ENCODE measurements around the gene EPHX1. TPM values are rescaled to one million over a fixed set of nuclear protein-coding genes. Genes with fewer than 3 reads are reported as not detected.

Gene EPHX1
- total RNA-seq, 4 donors from 2014 or later, result 28.9 to 109 (median 59.9) TPM

DNA sequence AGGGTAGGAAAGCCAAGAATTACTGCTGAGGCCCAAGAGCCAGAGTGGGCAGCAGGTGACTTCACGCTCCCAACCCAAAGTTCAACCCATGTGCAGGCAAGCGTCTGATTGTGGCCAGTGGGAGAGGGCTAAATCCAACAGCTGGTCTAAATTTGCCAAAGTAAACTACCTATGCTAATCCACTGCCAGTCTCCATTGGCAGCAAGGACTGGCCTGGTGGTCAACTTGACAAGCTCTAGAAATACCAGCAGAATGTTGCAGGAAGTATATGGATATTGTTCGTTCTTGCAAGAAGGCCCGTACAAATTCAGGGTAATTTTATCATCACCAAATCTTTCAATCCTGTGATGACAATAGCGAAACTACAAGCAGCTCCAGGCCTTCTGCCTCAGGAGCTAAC is 70.7 kb downstream of the EPHX1 start:
- Histone ChIP-seq H3K27ac (peak overlapping the region; percentile 91 to 96 (median 95)), H3K36me3 (no peaks in the 10 kb centered on the region), H3K4me3 (peak overlapping the region; percentile 90 to 99 (median 92)), H3K27me3 (no peaks in the 10 kb centered on the region), H3K4me1 (peaks cover 4 to 55% (median 26%) of the 10 kb centered on the region in 4 donors), H3K9me3 (no peaks in the 10 kb centered on the region)
- TF ChIP-seq, protein P1, sequence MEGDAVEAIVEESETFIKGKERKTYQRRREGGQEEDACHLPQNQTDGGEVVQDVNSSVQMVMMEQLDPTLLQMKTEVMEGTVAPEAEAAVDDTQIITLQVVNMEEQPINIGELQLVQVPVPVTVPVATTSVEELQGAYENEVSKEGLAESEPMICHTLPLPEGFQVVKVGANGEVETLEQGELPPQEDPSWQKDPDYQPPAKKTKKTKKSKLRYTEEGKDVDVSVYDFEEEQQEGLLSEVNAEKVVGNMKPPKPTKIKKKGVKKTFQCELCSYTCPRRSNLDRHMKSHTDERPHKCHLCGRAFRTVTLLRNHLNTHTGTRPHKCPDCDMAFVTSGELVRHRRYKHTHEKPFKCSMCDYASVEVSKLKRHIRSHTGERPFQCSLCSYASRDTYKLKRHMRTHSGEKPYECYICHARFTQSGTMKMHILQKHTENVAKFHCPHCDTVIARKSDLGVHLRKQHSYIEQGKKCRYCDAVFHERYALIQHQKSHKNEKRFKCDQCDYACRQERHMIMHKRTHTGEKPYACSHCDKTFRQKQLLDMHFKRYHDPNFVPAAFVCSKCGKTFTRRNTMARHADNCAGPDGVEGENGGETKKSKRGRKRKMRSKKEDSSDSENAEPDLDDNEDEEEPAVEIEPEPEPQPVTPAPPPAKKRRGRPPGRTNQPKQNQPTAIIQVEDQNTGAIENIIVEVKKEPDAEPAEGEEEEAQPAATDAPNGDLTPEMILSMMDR (IDR thresholded peaks at IDR 0.05), result no peak
- TF ChIP-seq POLR2A (IDR thresholded peaks at IDR 0.05), result no peak
- DNase-seq, result no peak

DNA sequence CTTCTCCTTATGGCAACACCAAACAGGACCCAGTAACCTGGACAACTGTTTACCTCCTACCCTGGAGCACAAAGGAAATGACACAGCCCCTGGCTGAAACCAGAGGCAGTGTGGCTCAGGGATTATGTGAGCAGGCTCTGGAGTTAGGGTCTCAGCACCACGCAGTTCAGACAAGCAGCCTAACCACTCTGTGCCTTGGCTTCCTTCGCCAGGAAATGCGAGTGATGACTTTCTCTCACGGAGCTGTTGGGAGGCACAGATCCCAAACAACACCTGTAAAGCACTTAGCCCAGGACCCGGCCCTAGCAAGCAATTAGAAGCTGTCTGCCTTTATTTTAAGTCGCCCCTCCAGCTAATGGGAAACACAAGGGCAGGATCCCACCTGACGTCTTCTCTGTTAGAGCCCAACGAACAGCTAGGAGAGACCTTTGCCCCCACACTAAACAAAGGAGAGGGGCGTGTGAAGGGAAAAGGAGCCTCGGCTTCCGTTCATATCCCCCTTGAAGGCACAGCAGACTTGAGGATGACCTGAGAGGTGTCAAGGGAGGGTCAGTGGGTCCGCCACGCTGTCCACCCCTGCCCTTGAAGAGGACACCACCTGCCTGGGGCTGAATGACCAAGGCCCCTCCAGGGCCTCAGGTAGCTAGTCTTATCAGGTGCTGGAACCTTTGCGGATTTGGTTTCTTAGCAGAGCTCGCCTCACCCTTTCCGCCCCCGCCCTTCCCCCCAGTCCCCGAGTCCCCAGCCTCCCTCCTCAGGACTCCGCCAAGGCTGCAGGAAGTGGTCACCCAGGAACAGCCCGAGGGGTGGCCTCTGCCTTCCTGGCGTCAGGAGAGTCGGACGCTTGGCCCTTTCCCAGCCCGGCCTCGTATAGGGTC is 71.4 kb downstream of the EPHX1 start:
- peak overlapping the region; percentile 90 to 99 (median 92) for H3K4me3 ChIP-seq
- H3K27ac ChIP-seq, result peak overlapping the region; percentile 91 to 96 (median 95)
- H3K4me1 ChIP-seq, result peaks cover 4 to 50% (median 26%) of the 10 kb centered on the region in 4 donors
- no peaks in the 10 kb centered on the region for H3K9me3 ChIP-seq
- H3K27me3 ChIP-seq, result no peaks in the 10 kb centered on the region
- peak; percentile 74 to 83 (median 77) for DNase-seq
- TF ChIP-seq, protein P1 (IDR thresholded peaks at IDR 0.05), result no peak
- no peak for TF ChIP-seq POLR2A (IDR thresholded peaks at IDR 0.05)
- no peaks in the 10 kb centered on the region for H3K36me3 ChIP-seq

- DNase-seq, result peak; percentile 89 to 96 (median 93)
- Histone ChIP-seq H3K4me1 (peaks cover 4 to 43% (median 26%) of the 10 kb centered on the region in 4 donors), H3K36me3 (no peaks in the 10 kb centered on the region), H3K9me3 (no peaks in the 10 kb centered on the region), H3K27me3 (no peaks in the 10 kb centered on the region), H3K4me3 (peak within 1 kb of the TSS; percentile 90 to 99 (median 92)), H3K27ac (peak within 1 kb of the TSS; percentile 91 to 96 (median 95))
- peak; percentile 54 to 68 for TF ChIP-seq POLR2A (IDR thresholded peaks at IDR 0.05)
- TF ChIP-seq, protein P1 (IDR thresholded peaks at IDR 0.05), result peak in 5 of 6 experiments; percentile 25 to 53 (median 37)
These were observed 72.2 kb downstream of the EPHX1 start, which contains the start of gene TMEM63A for GRCh38 chr1:225881959-225882693. TMEM63A (minus strand) TSS chr1:225882380; CDS start chr1:225877580, 4,800 bp downstream.

DNA sequence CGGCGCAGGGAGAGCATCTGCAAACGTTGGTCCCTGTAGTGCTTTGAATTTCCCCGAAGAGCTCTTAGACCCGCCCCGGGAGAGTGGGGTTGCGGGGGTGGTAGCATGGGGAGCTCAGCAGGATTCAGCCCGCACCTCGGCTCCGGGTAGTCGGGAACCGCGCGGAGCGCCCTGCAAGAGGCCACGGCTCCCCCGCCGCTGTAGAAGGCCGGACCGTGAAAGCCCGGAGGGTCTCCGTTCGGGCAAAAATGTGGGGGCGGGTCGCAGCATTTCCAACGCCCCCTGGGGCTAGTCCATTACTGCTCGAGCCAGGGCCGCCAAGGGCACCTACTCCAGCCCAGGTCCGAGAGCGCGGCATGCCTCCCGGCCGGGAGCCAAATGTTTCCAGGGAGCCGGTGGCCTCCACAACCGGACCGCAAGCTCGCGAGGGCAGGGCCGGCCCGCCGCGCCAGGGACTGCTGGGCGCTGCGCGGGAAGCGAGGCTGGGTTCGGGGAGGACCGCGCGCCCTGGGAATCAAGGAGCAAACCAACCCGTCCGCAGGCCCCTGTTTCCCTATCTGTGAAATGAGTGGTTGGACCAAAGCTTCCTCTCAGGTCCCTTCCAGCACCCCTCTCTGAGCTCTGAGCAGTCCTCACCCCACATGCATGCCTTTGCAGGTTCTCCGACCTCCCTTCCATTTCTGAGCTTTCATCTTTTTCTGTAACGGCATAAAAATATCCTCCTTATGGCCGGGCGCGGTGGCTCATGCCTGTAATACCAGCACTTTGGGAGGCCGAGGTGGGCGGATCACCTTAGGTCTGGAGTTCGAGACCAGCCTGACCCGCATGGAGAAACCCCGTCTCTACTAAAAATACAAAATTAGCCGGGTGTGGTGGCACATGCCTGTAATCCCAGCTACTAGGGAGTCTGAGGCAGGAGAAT is 73.0 kb downstream of the EPHX1 start:
- Histone ChIP-seq H3K9me3 (no peaks in the 10 kb centered on the region), H3K27ac (peak overlapping the region; percentile 91 to 96 (median 95)), H3K27me3 (no peaks in the 10 kb centered on the region), H3K36me3 (no peaks in the 10 kb centered on the region), H3K4me1 (peaks cover under 1 to 39% (median 23%) of the 10 kb centered on the region in 4 donors), H3K4me3 (peak overlapping the region; percentile 90 to 99 (median 92))
- DNase-seq, result peak; percentile 43 to 77 (median 65)
- TF ChIP-seq, protein P1 (IDR thresholded peaks at IDR 0.05), result no peak
- TF ChIP-seq POLR2A (IDR thresholded peaks at IDR 0.05), result peak in 1 of 2 donors; percentile 14

Measured in Peyer's patch (tissue), 4 donors.